Neural progenitor cell (in vitro differentiated cells): ENCODE data around the gene PRSS2. TPM values are rescaled to one million over a fixed set of nuclear protein-coding genes. Genes with fewer than 3 reads are reported as not detected.

Source experiments
- DNase-seq: peaks from one replicate; pipeline ENCODE4 v3.0.0-alpha.2; 2016; ENCODE audit warnings: low spot score
- H2AFZ ChIP-seq: fragments of 200-600 bp; sonication (generic); replicated peaks from 2 replicates; pipeline ENCODE4 v1.6.1; 2016; ENCODE audit warnings: antibody characterized with exemption
- H3F3A ChIP-seq: fragments of 200-600 bp; sonication (generic); 2 replicates; pipeline ENCODE4 v1.6.1; 2016; ENCODE audit warnings: antibody characterized with exemption, low read depth
- H3K27ac ChIP-seq: fragments of 200-600 bp; sonication (generic); 2 replicates; pipeline ENCODE4 v1.5.1; 2016; ENCODE audit warnings: mild to moderate bottlenecking
- H3K27me3 ChIP-seq: fragments of 200-600 bp; sonication (generic); 2 replicates; pipeline ENCODE4 v1.6.1; 2016; ENCODE audit warnings: mild to moderate bottlenecking, moderate library complexity
- H3K36me3 ChIP-seq: fragments of 200-600 bp; sonication (generic); 2 replicates; pipeline ENCODE4 v1.5.1; 2016
- H3K4me1 ChIP-seq: fragments of 200-600 bp; sonication (generic); 2 replicates; pipeline ENCODE4 v1.6.1; 2016; ENCODE audit warnings: mixed run types
- H3K4me2 ChIP-seq: fragments of 200-600 bp; sonication (generic); 2 replicates; pipeline ENCODE4 v1.6.1; 2016
- H3K4me3 ChIP-seq: fragments of 200-600 bp; sonication (generic); 2 replicates; pipeline ENCODE4 v1.5.1; 2016
- H3K79me2 ChIP-seq: fragments of 200-600 bp; sonication (generic); 2 replicates; pipeline ENCODE4 v1.6.1; 2016; ENCODE audit warnings: low read depth
- H3K9ac ChIP-seq: fragments of 200-600 bp; sonication (generic); 2 replicates; pipeline ENCODE4 v1.6.1; 2016
- H3K9me3 ChIP-seq: fragments of 200-600 bp; sonication (generic); 2 replicates; pipeline ENCODE4 v1.5.1; 2016; ENCODE audit warnings: low read depth
- H4K20me1 ChIP-seq: fragments of 200-600 bp; sonication (generic); 2 replicates; pipeline ENCODE4 v1.6.1; 2016; ENCODE audit warnings: low read depth
- H3K27ac Mint-ChIP-seq: 3 replicates; pipeline ENCODE4 v1.8.0; 2021; ENCODE audit warnings: mixed read lengths
- H3K27me3 Mint-ChIP-seq: 2 replicates; pipeline ENCODE4 v1.8.0; 2022; ENCODE audit warnings: low read depth, mild to moderate bottlenecking, inconsistent platforms, moderate library complexity, mixed read lengths; ENCODE audit not compliant: insufficient read depth
- H3K36me3 Mint-ChIP-seq: 3 replicates; pipeline ENCODE4 v1.8.0; 2021; ENCODE audit warnings: mixed read lengths
- H3K4me1 Mint-ChIP-seq: 3 replicates; pipeline ENCODE4 v1.8.0; 2021; ENCODE audit warnings: mixed read lengths
- H3K4me3 Mint-ChIP-seq: 3 replicates; pipeline ENCODE4 v1.8.0; 2021; ENCODE audit warnings: mild to moderate bottlenecking, moderate library complexity, mixed read lengths
- H3K9me3 Mint-ChIP-seq: 3 replicates; pipeline ENCODE4 v1.8.0; 2020; ENCODE audit warnings: mixed read lengths
- CTCF ChIP-seq: fragments of 200-600 bp; sonication (generic); IDR thresholded peaks from 2 replicates; pipeline ENCODE4 v1.5.1; 2017; ENCODE audit warnings: antibody characterized with exemption, mild to moderate bottlenecking
- EZH2 ChIP-seq: fragments of 200-600 bp; sonication (generic); IDR thresholded peaks from 2 replicates; pipeline ENCODE4 v1.6.1; 2017; ENCODE audit warnings: antibody characterized with exemption, mild to moderate bottlenecking, moderate library complexity
- EZH2phosphoT487 ChIP-seq: fragments of 200-600 bp; sonication (generic); IDR thresholded peaks from 2 replicates; pipeline ENCODE4 v1.6.1; 2017; ENCODE audit warnings: antibody characterized with exemption
- total RNA-seq: library from RNA; depleted of rRNA; stranded (reverse); fragments of >200 nt; gene quantifications from 2 replicates; pipeline ENCODE4 v1.2.3, GENCODE V29; 2015; ENCODE audit warnings: low replicate concordance

The PRSS2 gene
- total RNA-seq, 1 donor from 2014 or later: not detected

- no peak overlapping the region for H3K9ac ChIP-seq
- peaks cover 9% of the 10 kb centered on the region for H3K27me3 ChIP-seq
- Mint-ChIP-seq H3K27ac (no peak overlapping the region), H3K9me3 (no peaks in the 10 kb centered on the region), H3K4me3 (no peak overlapping the region), H3K36me3 (no peaks in the 10 kb centered on the region), H3K4me1 (no peaks in the 10 kb centered on the region), H3K27me3 (peaks cover 15% of the 10 kb centered on the region)
- H3K4me2 ChIP-seq: no peak overlapping the region
- H3K4me1 ChIP-seq: no peaks in the 10 kb centered on the region
- DNase-seq: no peak
- no peak for TF ChIP-seq EZH2
- TF ChIP-seq CTCF: no peak
- no peak for TF ChIP-seq EZH2phosphoT487
- H3K36me3 ChIP-seq: no peaks in the 10 kb centered on the region
- H3K9me3 ChIP-seq: no peaks in the 10 kb centered on the region
- no peaks in the 10 kb centered on the region for H3F3A ChIP-seq
- no peak overlapping the region for H3K4me3 ChIP-seq
- no peaks in the 10 kb centered on the region for H4K20me1 ChIP-seq
- H2AFZ ChIP-seq: no peak overlapping the region
- no peak overlapping the region for H3K27ac ChIP-seq
- H3K79me2 ChIP-seq: no peaks in the 10 kb centered on the region
Measured at GRCh38 chr7:142804728-142805207, 34.0 kb downstream of the PRSS2 start.

- no peaks in the 10 kb centered on the region for H3K36me3 ChIP-seq
- peaks cover 15% of the 10 kb centered on the region for H3K27me3 Mint-ChIP-seq
- DNase-seq: no peak
- no peak overlapping the region for H3K27ac ChIP-seq
- H3K4me2 ChIP-seq: no peak overlapping the region
- H2AFZ ChIP-seq: no peak overlapping the region
- no peaks in the 10 kb centered on the region for H3K9me3 Mint-ChIP-seq
- H3K9me3 ChIP-seq: no peaks in the 10 kb centered on the region
- no peak overlapping the region for H3K27ac Mint-ChIP-seq
- H3K4me3 Mint-ChIP-seq: no peak overlapping the region
- no peaks in the 10 kb centered on the region for H3K4me1 ChIP-seq
- H3K79me2 ChIP-seq: no peaks in the 10 kb centered on the region
- no peaks in the 10 kb centered on the region for H3F3A ChIP-seq
- no peak overlapping the region for H3K9ac ChIP-seq
- H4K20me1 ChIP-seq: no peaks in the 10 kb centered on the region
- no peaks in the 10 kb centered on the region for H3K36me3 Mint-ChIP-seq
- peaks cover 2% of the 10 kb centered on the region for H3K27me3 ChIP-seq
- no peak for TF ChIP-seq CTCF
- H3K4me1 Mint-ChIP-seq: no peaks in the 10 kb centered on the region
- H3K4me3 ChIP-seq: no peak overlapping the region
Measured at GRCh38 chr7:142805350-142806021, 34.7 kb downstream of the PRSS2 start.

GRCh38 chr7:142806022-142806356 is 35.2 kb downstream of the PRSS2 start:
- Mint-ChIP-seq H3K9me3 (no peaks in the 10 kb centered on the region), H3K27me3 (peaks cover 11% of the 10 kb centered on the region)

More at GRCh38 chr7:142806022-142806356, 35.2 kb downstream of the PRSS2 start:
- Histone ChIP-seq H3K4me1 (no peaks in the 10 kb centered on the region), H3K27ac (no peak overlapping the region), H4K20me1 (no peaks in the 10 kb centered on the region), H3F3A (no peaks in the 10 kb centered on the region), H3K4me3 (no peak overlapping the region), H3K9ac (no peak overlapping the region), H3K27me3 (no peaks in the 10 kb centered on the region), H3K4me2 (no peak overlapping the region), H2AFZ (no peak overlapping the region), H3K36me3 (no peaks in the 10 kb centered on the region), H3K79me2 (no peaks in the 10 kb centered on the region), H3K9me3 (no peaks in the 10 kb centered on the region)
- TF ChIP-seq CTCF: no peak
- no peak for TF ChIP-seq EZH2phosphoT487
- TF ChIP-seq EZH2: no peak
- H3K27ac Mint-ChIP-seq: no peak overlapping the region
- no peak overlapping the region for H3K4me3 Mint-ChIP-seq
- DNase-seq: no peak
- H3K36me3 Mint-ChIP-seq: no peaks in the 10 kb centered on the region
- no peaks in the 10 kb centered on the region for H3K4me1 Mint-ChIP-seq
